ENCODE results near the gene PTPRG. TPM values are rescaled to one million over a fixed set of nuclear protein-coding genes. Genes with fewer than 3 reads are reported as not detected.

Gene PTPRG
- total RNA-seq, 1 experiment from 2014 or later, result 0.74 TPM

- DNase-seq (ENCODE audit: low read depth, low spot score), result no peak
- POLR2A ChIA-PET, result no interaction called here
- in situ Hi-C loops (cut with HindIII; ENCODE audit: low pct_unique_long_range_greater_than_20kb, low sequenced_read_pairs), result no loop called here
- Histone ChIP-seq H3K27me3 (ENCODE audit: control insufficient read depth, insufficient read depth, low read length) (no peaks in the 10 kb centered on the region), H3K36me3 (ENCODE audit: control insufficient read depth, insufficient read depth, low read length) (no peaks in the 10 kb centered on the region), H3K27ac (ENCODE audit: low read length) (no peak overlapping the region), H3K9me3 (ENCODE audit: control insufficient read depth, insufficient read depth, low read depth, low read length) (no peaks in the 10 kb centered on the region), H3K4me3 (ENCODE audit: low read depth in 2 of 2, low read length in 2 of 2) (no peak overlapping the region), H3K4me1 (ENCODE audit: control insufficient read depth, insufficient read depth, low read length) (no peaks in the 10 kb centered on the region)
- ATAC-seq, result no peak
- intact Hi-C loops (cut with micrococcal nuclease; ENCODE audit: unreplicated experiment), result no loop called here
- TF ChIP-seq TCF7L2 (IDR thresholded peaks at IDR 0.05; ENCODE audit: low read depth, low read length) (no peak), POLR2AphosphoS5 (IDR thresholded peaks at IDR 0.05; ENCODE audit: low read depth, low read length) (no peak), SIN3A (IDR thresholded peaks at IDR 0.05; ENCODE audit: borderline replicate concordance, insufficient read depth, low read depth, low read length) (no peak), CTCF (IDR thresholded peaks at IDR 0.05) (no peak), REST (IDR thresholded peaks at IDR 0.05; ENCODE audit: insufficient read depth in 1 of 2, low read depth in 2 of 2, low read length in 1 of 2) (no peak)
- no TSS peak for BruUV-seq (replicated peaks)
- CTCF ChIA-PET, result no interaction called here
Observed at GRCh38 chr3:62110443-62111225, 549.3 kb downstream of the PTPRG start.

- BruUV-seq (replicated peaks), result no TSS peak
Observed at GRCh38 chr3:62113092-62113491, 551.7 kb downstream of the PTPRG start.

More at GRCh38 chr3:62113092-62113491, 551.7 kb downstream of the PTPRG start:
- Histone ChIP-seq H3K27ac (ENCODE audit: low read length) (no peak overlapping the region), H3K27me3 (ENCODE audit: control insufficient read depth, insufficient read depth, low read length) (no peaks in the 10 kb centered on the region), H3K4me1 (ENCODE audit: control insufficient read depth, insufficient read depth, low read length) (no peaks in the 10 kb centered on the region), H3K9me3 (ENCODE audit: control insufficient read depth, insufficient read depth, low read depth, low read length) (no peaks in the 10 kb centered on the region), H3K36me3 (ENCODE audit: control insufficient read depth, insufficient read depth, low read length) (no peaks in the 10 kb centered on the region), H3K4me3 (ENCODE audit: low read depth in 2 of 2, low read length in 2 of 2) (no peak overlapping the region)
- CTCF ChIA-PET, result no interaction called here
- ATAC-seq, result no peak
- TF ChIP-seq REST (IDR thresholded peaks at IDR 0.05; ENCODE audit: insufficient read depth in 1 of 2, low read depth in 2 of 2, low read length in 1 of 2) (no peak), POLR2AphosphoS5 (IDR thresholded peaks at IDR 0.05; ENCODE audit: low read depth, low read length) (no peak)
- no peak for DNase-seq (ENCODE audit: low read depth, low spot score)
- intact Hi-C loops (cut with micrococcal nuclease; ENCODE audit: unreplicated experiment) (no loop called here), in situ Hi-C loops (cut with HindIII; ENCODE audit: low pct_unique_long_range_greater_than_20kb, low sequenced_read_pairs) (no loop called here)
- POLR2A ChIA-PET, result no interaction called here

All from Panc1 (cell line).